ENCODE results near the gene LYL1.
A peak's percentile ranks its signal among the peaks of the same experiment; 100 is the strongest.

Gene LYL1

DNA sequence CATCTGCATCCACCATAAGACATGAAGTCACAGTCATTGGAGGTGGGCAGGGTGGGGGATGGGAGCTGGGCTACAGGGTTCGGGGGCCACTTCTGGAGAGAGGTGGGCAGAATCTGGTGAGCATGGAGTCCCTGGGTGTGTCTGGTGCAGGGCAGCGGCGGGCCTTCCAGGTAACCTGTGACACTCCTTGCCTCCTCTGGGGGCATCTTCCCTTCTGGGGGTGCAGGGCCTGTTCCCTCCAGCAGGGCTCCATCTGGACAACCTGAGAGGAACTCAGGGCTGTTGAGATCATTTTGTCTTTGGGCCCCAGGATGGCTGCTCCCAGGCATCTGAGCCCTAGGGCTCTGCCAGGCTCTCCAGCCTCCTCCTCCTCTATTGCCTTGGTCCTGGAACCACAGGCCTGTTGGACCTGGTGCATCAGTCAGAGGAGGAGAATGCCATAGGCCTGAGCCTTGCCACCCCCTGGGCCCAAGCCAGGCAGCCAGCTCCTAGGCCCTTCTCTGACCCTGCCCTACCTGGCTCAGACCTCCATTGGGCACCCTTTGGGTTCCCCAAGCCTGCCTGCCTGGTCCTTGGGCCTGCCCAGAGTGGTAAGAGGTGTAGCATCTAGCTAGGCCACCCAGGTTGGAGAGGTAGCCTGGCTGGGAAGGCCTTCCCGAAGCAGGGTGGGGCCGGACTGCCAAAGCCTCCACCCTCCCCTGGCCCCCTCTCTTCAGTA is 13.4 kb downstream of the LYL1 start:
- no peak for FAIRE-seq
- TF ChIP-seq SPI1 (IDR thresholded peaks at IDR 0.05; ENCODE audit: low read depth, low read length): no peak
- no peak for TF ChIP-seq POLR2AphosphoS5 (IDR thresholded peaks at IDR 0.05; ENCODE audit: low read depth, low read length)
- TF ChIP-seq POU2F2 (IDR thresholded peaks at IDR 0.05; ENCODE audit: low read depth, low read length): no peak
- no peak for TF ChIP-seq POLR2A (IDR thresholded peaks at IDR 0.05; ENCODE audit: low read depth, low read length)
- peak; percentile 74 for DNase-seq (ENCODE audit: insufficient read length, low spot score)

DNA sequence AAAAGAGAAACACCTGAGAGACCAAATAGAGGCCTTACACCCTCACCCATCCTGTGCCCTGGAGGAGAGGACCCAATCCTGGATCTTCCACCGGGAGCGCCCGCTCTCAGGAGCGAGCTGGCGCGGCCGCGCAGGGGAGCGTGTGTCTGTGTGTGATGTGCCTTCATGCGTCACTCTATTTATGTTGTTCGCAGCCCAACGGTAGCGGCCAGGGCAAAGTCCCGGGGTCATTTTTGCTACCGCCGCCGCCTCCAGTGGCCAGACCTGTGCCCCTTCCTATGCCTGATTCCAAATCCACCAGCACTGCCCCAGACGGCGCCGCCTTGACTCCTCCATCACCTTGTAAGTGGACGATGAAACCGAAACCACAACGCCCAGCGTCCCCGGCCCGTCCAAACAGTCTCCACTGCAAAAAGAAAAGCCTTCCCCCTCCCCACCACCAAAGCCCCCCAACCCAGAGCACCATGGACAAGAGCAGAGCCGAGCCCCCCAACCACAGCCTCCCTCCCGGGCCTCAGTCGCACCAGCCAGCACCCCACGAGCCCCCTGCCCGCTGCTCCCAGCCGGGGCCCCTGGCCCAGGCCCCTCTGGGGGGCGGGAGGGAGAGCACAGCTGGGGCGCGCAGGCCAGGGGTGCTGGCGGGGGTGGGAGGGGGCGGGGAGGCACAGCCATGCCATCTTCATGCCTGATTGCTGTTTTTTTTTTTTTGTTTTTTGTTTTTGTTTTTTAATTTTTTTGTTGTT is 14.7 kb downstream of the LYL1 start:
- TF ChIP-seq POLR2A (IDR thresholded peaks at IDR 0.05; ENCODE audit: low read depth, low read length): no peak
- TF ChIP-seq TAF1 (IDR thresholded peaks at IDR 0.05; ENCODE audit: low read depth, low read length): no peak
- TF ChIP-seq PAX5 (IDR thresholded peaks at IDR 0.05; ENCODE audit: insufficient read depth, low read length, severe bottlenecking): no peak
- TF ChIP-seq SPI1 (IDR thresholded peaks at IDR 0.05; ENCODE audit: low read depth, low read length): no peak
- no peak for TF ChIP-seq POU2F2 (IDR thresholded peaks at IDR 0.05; ENCODE audit: low read depth, low read length)
- TF ChIP-seq POLR2AphosphoS5 (IDR thresholded peaks at IDR 0.05; ENCODE audit: low read depth, low read length): no peak
- DNase-seq (ENCODE audit: insufficient read length, low spot score) (no peak), FAIRE-seq (no peak)

DNA sequence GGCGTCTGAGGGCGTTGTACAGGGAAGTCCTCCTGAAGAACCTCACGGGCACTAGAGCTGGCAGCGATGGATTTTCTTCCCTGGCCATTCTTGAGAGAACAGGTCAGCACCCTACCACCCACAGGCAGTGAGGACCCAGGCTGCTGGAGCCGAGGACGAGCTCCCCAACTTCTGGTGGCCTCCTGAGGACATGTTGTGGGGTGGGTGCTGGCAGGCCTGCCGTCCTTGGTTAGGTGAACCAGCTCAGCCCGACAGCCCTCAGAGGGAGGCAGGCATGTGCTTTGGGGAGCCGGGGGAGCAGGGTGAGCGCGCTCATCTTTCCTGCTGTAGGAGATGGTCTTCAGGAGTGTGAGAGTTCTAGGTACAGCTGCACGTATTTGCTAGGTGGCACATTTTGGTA is 15.4 kb downstream of the LYL1 start:
- FAIRE-seq (no peak), DNase-seq (ENCODE audit: insufficient read length, low spot score) (no peak)
- TF ChIP-seq PAX5 (IDR thresholded peaks at IDR 0.05; ENCODE audit: insufficient read depth, low read length, severe bottlenecking): no peak
- TF ChIP-seq POLR2AphosphoS5 (IDR thresholded peaks at IDR 0.05; ENCODE audit: low read depth, low read length): no peak
- no peak for TF ChIP-seq TAF1 (IDR thresholded peaks at IDR 0.05; ENCODE audit: low read depth, low read length)
- TF ChIP-seq POU2F2 (IDR thresholded peaks at IDR 0.05; ENCODE audit: low read depth, low read length): no peak
- TF ChIP-seq POLR2A (IDR thresholded peaks at IDR 0.05; ENCODE audit: low read depth, low read length): no peak
- no peak for TF ChIP-seq SPI1 (IDR thresholded peaks at IDR 0.05; ENCODE audit: low read depth, low read length)

DNA sequence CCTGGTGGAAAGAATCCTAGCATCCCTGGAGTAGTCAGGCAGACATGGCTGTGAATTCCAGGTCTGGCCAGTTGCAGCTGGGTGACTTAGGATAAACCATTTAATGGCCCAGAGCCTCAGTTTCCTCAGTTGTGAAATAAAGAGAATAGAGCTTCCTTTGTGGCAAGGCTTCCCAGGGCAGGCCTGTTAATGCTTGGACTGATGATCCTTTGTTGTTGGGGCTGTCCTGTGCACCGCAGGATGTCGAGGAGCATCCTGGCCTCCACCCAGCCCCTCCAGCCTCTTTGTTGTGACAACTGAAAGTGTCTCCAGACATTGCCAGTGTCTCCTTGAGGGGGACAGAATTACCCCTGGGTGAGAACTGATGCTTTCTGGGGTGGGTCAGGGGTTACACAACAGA is 16.3 kb downstream of the LYL1 start:
- DNase-seq (ENCODE audit: insufficient read length, low spot score) (no peak), FAIRE-seq (no peak)
- no peak for TF ChIP-seq TAF1 (IDR thresholded peaks at IDR 0.05; ENCODE audit: low read depth, low read length)
- no peak for TF ChIP-seq POLR2A (IDR thresholded peaks at IDR 0.05; ENCODE audit: low read depth, low read length)
- no peak for TF ChIP-seq PAX5 (IDR thresholded peaks at IDR 0.05; ENCODE audit: insufficient read depth, low read length, severe bottlenecking)
- TF ChIP-seq SPI1 (IDR thresholded peaks at IDR 0.05; ENCODE audit: low read depth, low read length): no peak
- TF ChIP-seq POLR2AphosphoS5 (IDR thresholded peaks at IDR 0.05; ENCODE audit: low read depth, low read length): no peak
- no peak for TF ChIP-seq POU2F2 (IDR thresholded peaks at IDR 0.05; ENCODE audit: low read depth, low read length)

DNA sequence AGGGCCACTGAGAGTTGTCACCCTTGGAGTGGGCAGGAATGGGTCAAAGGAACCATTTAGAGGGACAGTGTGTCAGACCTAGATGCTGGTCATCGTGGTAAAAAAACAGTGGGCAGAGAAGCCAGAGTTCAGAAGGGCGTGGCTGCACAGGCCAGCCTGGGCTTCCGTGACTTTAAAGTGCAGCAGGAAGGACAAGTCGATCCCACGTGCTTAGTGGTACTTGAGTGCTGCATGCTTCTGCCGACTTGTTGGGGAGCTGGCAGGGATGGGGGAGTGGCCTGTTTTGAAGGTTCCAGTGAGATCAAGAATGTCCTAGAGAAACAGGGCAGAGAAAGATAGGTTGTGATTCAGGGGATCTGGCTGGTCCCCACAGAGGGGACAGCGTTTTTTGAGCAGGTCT is 17.0 kb downstream of the LYL1 start:
- FAIRE-seq: no peak
- TF ChIP-seq POLR2AphosphoS5 (IDR thresholded peaks at IDR 0.05; ENCODE audit: low read depth, low read length): no peak
- TF ChIP-seq TAF1 (IDR thresholded peaks at IDR 0.05; ENCODE audit: low read depth, low read length): no peak
- no peak for TF ChIP-seq POLR2A (IDR thresholded peaks at IDR 0.05; ENCODE audit: low read depth, low read length)
- TF ChIP-seq POU2F2 (IDR thresholded peaks at IDR 0.05; ENCODE audit: low read depth, low read length): no peak
- TF ChIP-seq PAX5 (IDR thresholded peaks at IDR 0.05; ENCODE audit: insufficient read depth, low read length, severe bottlenecking): no peak
- no peak for TF ChIP-seq SPI1 (IDR thresholded peaks at IDR 0.05; ENCODE audit: low read depth, low read length)
- DNase-seq (ENCODE audit: insufficient read length, low spot score): no peak

DNA sequence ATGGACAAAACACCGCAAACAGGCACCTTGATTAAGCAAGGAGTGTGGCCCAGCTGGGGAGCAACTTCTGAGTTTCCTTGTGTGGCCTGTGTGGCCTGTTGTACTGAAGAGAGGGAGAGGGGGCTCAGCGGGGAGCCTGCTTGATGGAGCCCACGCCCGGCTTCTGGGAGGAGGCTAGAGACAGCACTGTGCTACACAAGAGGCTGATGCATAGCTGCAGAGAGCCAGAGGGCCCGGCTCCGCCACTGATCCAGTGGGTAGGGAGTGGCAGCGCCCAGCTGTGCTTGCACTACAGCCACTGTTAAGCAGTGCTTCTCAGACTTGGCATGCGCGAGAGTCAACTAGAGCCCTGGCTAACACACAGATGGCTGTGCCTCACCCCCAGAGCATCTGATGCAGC is 19.0 kb downstream of the LYL1 start:
- FAIRE-seq: no peak
- DNase-seq (ENCODE audit: insufficient read length, low spot score): no peak
- TF ChIP-seq POLR2AphosphoS5 (IDR thresholded peaks at IDR 0.05; ENCODE audit: low read depth, low read length) (no peak), PAX5 (IDR thresholded peaks at IDR 0.05; ENCODE audit: insufficient read depth, low read length, severe bottlenecking) (no peak), SPI1 (IDR thresholded peaks at IDR 0.05; ENCODE audit: low read depth, low read length) (no peak), TAF1 (IDR thresholded peaks at IDR 0.05; ENCODE audit: low read depth, low read length) (no peak), POLR2A (IDR thresholded peaks at IDR 0.05; ENCODE audit: low read depth, low read length) (no peak), POU2F2 (IDR thresholded peaks at IDR 0.05; ENCODE audit: low read depth, low read length) (no peak)

DNA sequence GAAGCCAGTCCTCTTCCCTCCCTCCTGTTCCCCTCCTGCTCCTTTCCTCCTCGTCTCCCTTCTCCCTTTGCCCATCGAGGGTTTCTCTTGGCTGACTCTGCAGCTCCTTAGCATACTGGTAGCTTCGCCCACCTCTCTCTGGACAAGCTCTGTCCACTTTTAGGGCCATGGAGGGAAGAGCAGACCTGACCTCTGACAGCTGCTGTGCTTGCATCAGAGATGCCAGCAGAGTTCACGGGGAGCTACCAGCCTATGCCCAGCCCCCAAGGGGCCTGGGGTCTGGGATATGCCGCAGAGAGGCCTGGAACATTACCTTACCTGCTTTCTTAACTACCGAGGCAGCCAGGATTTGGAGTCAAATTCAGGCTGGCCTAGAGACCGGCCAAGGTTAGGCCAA is 19.7 kb downstream of the LYL1 start:
- FAIRE-seq (no peak), DNase-seq (ENCODE audit: insufficient read length, low spot score) (no peak)
- TF ChIP-seq POLR2A (IDR thresholded peaks at IDR 0.05; ENCODE audit: low read depth, low read length) (no peak), SPI1 (IDR thresholded peaks at IDR 0.05; ENCODE audit: low read depth, low read length) (no peak), TAF1 (IDR thresholded peaks at IDR 0.05; ENCODE audit: low read depth, low read length) (no peak), POU2F2 (IDR thresholded peaks at IDR 0.05; ENCODE audit: low read depth, low read length) (no peak)

DNA sequence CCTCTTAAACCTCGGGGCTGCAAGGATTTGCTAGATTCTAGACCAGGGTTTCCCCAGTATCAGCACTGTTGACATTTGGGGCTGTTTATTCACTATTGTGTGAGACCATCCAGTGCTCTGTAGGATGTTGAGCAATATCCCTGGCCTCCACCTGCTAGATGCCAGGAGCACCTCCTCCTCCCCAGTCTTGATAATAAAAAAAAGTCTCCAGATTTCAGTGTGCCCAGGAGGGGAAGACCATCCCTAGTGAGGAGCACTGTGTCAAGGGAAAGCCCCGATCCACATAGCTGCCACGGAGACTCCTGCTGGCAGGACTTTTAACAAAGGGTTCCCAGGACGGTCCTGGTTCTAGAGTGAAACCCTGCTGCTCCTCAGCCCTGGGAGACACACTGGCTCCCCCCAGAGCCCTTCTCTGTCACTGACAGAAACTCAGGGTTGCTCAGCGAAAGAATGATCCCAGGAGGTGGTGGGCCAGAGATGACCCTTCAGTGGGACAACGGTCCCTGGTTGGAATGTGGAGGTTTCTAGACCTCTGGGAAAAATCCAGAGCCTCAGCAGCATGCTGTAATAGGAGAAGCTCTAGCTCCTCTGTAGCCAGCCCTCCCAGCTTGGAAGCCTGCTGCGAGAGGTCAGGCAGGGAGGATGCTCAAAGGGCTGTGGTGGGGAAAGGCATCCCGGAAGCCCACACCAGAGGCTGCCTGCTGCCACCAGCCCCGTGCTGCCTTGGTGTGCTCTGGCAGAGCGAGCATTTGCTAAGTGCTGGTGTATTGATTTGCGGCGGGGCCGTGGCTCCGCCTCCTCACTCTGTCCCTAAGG is 20.3 kb downstream of the LYL1 start:
- no peak for FAIRE-seq
- no peak for TF ChIP-seq POLR2AphosphoS5 (IDR thresholded peaks at IDR 0.05; ENCODE audit: low read depth, low read length)
- TF ChIP-seq TAF1 (IDR thresholded peaks at IDR 0.05; ENCODE audit: low read depth, low read length): no peak
- no peak for TF ChIP-seq SPI1 (IDR thresholded peaks at IDR 0.05; ENCODE audit: low read depth, low read length)
- no peak for TF ChIP-seq POLR2A (IDR thresholded peaks at IDR 0.05; ENCODE audit: low read depth, low read length)
- no peak for TF ChIP-seq POU2F2 (IDR thresholded peaks at IDR 0.05; ENCODE audit: low read depth, low read length)
- no peak for TF ChIP-seq PAX5 (IDR thresholded peaks at IDR 0.05; ENCODE audit: insufficient read depth, low read length, severe bottlenecking)
- no peak for DNase-seq (ENCODE audit: insufficient read length, low spot score)

DNA sequence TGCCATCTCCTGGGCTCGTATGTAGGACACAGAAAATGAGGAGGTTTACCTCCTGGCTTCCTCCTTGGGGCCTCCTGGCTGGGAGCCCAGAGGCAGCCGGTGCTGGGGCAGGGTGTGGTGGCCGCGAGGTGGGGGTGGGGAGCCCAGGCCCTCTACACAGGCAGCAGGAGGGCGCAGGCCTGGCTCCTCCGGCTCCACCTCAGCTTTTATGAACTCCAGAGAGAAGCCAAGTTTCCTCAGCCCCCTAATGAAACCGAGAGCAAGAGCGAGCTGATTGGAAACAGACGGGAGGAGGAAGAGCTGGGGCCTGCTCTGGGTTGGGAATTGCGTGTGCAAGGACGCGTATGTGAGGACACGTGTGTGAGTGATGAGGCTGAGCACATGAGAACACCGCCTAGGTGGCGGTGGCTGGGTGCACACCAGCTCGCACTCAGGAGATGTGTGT is 23.1 kb downstream of the LYL1 start:
- TF ChIP-seq TAF1 (IDR thresholded peaks at IDR 0.05; ENCODE audit: low read depth, low read length) (no peak), POLR2A (IDR thresholded peaks at IDR 0.05; ENCODE audit: low read depth, low read length) (no peak), SPI1 (IDR thresholded peaks at IDR 0.05; ENCODE audit: low read depth, low read length) (no peak), POU2F2 (IDR thresholded peaks at IDR 0.05; ENCODE audit: low read depth, low read length) (no peak), POLR2AphosphoS5 (IDR thresholded peaks at IDR 0.05; ENCODE audit: low read depth, low read length) (no peak), PAX5 (IDR thresholded peaks at IDR 0.05; ENCODE audit: insufficient read depth, low read length, severe bottlenecking) (no peak)
- DNase-seq (ENCODE audit: insufficient read length, low spot score) (no peak), FAIRE-seq (no peak)

All from GM12891 (cell line).